Measurements from ENCODE around the gene LEAP2.

Gene LEAP2

GRCh38 chr5:132873119-132873929 lies at the start of gene LEAP2:
Gene LEAP2, plus strand, starts transcription at chr5:132873668. Its CDS starts 27 bp downstream, at chr5:132873695.
- DNase-seq (ENCODE audit: low spot score): no peak

- no peak for DNase-seq (ENCODE audit: low spot score)
Measured at GRCh38 chr5:132824426-132824825, 49.0 kb upstream of the LEAP2 start.

GRCh38 chr5:132825033-132825833 lies 48.2 kb upstream of the LEAP2 start:
- no peak for DNase-seq (ENCODE audit: low spot score)

GRCh38 chr5:132825834-132826391 lies 47.6 kb upstream of the LEAP2 start:
- DNase-seq (ENCODE audit: low spot score): no peak

- DNase-seq (ENCODE audit: low spot score): no peak
Measured at GRCh38 chr5:132826424-132827082, 46.9 kb upstream of the LEAP2 start.

- DNase-seq (ENCODE audit: low spot score): no peak
Measured at GRCh38 chr5:132827943-132828673, 45.4 kb upstream of the LEAP2 start.

- peak; percentile 33 for DNase-seq (ENCODE audit: low spot score)
Measured at GRCh38 chr5:132828846-132829494, 44.5 kb upstream of the LEAP2 start.

- DNase-seq (ENCODE audit: low spot score): peak; percentile 63
Measured at GRCh38 chr5:132829742-132830435, 43.6 kb upstream of the LEAP2 start.

- peak; percentile 50 for DNase-seq (ENCODE audit: low spot score)
Measured at GRCh38 chr5:132830436-132831094, 42.9 kb upstream of the LEAP2 start, which contains the start of gene SHROOM1. Gene SHROOM1, minus strand, starts transcription at chr5:132830647. Its CDS starts 4,507 bp downstream, at chr5:132826140.

GRCh38 chr5:132831095-132831860 lies 42.2 kb upstream of the LEAP2 start:
- DNase-seq (ENCODE audit: low spot score): no peak

GRCh38 chr5:132832612-132833011 lies 40.9 kb upstream of the LEAP2 start:
- DNase-seq (ENCODE audit: low spot score): no peak

- DNase-seq (ENCODE audit: low spot score): no peak
Measured at GRCh38 chr5:132834057-132834456, 39.4 kb upstream of the LEAP2 start.

GRCh38 chr5:132836852-132837251 lies 36.6 kb upstream of the LEAP2 start:
- no peak for DNase-seq (ENCODE audit: low spot score)

- DNase-seq (ENCODE audit: low spot score): peak; percentile 29
Measured at GRCh38 chr5:132837868-132838267, 35.6 kb upstream of the LEAP2 start.

GRCh38 chr5:132838516-132839282 lies 34.8 kb upstream of the LEAP2 start:
- DNase-seq (ENCODE audit: low spot score): peak; percentile 64

GRCh38 chr5:132839426-132840301 lies 33.8 kb upstream of the LEAP2 start:
- DNase-seq (ENCODE audit: low spot score): no peak

GRCh38 chr5:132840313-132840712 lies 33.2 kb upstream of the LEAP2 start:
- no peak for DNase-seq (ENCODE audit: low spot score)

All from cerebellar cortex (tissue), 1 donor.